Astrocyte of the spinal cord (primary cell): ENCODE measurements around the gene WDR4.

ENCODE experiments used
- DNase-seq: peaks from one replicate; pipeline ENCODE4 v3.0.0; 2011; ENCODE audit warnings: low read depth, low spot score
- H3K4me3 ChIP-seq: 2 replicates; pipeline ENCODE4 v1.5.1; 2011; ENCODE audit warnings: low read depth, mild to moderate bottlenecking, low read length, moderate library complexity
- in situ Hi-C: cut with HindIII; loops from 2 replicates; pipeline ENCODE4 v1.10.0; 2017; ENCODE audit warnings: low sequenced_read_pairs
- TF ChIP-seq, protein P1 (sequence below): IDR thresholded peaks from 2 replicates; pipeline ENCODE4 v1.5.1; 2012; ENCODE audit warnings: low read depth, mild to moderate bottlenecking, low read length, inconsistent platforms

WDR4 gene

DNA sequence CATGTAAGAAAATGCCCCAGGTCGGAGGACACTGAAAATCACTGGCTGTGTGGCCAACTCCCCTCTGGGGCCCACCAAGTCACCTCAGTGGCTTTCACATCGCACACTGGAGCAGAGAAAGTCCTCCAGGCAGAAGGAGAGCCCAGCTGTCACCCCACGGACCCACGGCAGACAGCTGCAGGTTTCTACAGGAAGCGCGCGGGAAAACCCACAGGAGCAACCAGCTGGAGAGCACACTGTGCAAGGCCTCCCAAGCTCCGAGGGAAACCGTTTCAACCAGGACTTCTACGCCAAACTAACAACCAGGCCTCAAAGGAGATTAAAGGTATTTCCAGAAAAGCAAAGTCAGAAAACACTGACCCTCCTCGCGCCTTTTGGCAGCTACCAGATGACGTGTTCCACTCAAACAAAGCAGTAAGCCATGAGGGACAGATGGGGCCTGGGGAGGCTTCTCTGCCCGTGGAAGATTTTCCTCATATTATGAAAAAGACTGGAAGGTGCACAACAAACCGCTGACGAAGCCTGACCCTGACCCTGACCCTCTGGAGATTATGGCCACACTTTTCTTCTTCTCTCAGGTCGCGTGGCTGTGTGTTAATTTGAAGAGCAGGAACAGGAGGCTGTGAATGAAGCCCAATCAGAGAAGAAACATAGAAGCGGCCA, 21.0 kb downstream of the WDR4 start:
- no peak for DNase-seq
- TF ChIP-seq, protein P1, sequence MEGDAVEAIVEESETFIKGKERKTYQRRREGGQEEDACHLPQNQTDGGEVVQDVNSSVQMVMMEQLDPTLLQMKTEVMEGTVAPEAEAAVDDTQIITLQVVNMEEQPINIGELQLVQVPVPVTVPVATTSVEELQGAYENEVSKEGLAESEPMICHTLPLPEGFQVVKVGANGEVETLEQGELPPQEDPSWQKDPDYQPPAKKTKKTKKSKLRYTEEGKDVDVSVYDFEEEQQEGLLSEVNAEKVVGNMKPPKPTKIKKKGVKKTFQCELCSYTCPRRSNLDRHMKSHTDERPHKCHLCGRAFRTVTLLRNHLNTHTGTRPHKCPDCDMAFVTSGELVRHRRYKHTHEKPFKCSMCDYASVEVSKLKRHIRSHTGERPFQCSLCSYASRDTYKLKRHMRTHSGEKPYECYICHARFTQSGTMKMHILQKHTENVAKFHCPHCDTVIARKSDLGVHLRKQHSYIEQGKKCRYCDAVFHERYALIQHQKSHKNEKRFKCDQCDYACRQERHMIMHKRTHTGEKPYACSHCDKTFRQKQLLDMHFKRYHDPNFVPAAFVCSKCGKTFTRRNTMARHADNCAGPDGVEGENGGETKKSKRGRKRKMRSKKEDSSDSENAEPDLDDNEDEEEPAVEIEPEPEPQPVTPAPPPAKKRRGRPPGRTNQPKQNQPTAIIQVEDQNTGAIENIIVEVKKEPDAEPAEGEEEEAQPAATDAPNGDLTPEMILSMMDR, result no peak
- H3K4me3 ChIP-seq, result no peak overlapping the region
- in situ Hi-C loops, result no loop called here

DNA sequence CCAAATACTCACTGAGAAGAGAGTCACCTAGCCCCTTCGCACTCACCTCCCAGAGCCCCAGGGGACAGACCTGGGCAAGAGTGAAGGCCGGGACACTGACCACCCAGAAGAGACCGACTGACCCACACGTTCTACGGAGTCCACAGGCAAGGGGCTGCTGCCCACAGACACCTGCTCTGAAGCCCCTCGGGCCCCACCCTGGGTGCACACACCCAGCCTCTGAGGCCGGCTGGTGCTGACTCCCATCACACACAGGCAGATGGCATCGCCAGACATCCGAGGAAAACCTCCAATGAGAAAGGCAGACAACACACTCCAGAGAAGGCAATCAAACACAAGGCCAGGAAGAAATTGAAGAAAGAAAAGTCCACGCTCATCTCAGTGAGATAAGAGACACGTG, 22.1 kb downstream of the WDR4 start:
- no peak for DNase-seq
- in situ Hi-C loops, result no loop called here
- TF ChIP-seq, protein P1, result no peak
- no peak overlapping the region for H3K4me3 ChIP-seq

DNA sequence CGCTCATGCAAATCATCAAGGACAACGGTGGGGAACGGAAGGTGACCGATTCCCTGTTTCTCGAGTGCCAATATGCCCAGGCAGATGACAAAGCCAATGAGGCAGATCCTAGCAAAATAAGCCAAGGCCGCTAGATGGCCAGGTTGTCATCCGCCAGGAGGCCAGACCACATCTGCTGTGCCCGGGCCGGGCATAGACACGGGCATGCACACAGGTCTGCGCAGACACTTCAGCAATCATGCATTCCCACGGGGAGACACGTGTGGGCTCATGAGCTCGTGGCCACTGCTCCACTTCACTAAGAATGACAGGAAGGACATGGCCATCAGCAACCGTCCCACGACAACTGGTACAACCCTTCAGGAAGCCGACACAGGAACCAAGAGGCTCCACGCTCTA, 23.4 kb downstream of the WDR4 start:
- no peak overlapping the region for H3K4me3 ChIP-seq
- in situ Hi-C loops, result no loop called here
- TF ChIP-seq, protein P1, result no peak
- no peak for DNase-seq

DNA sequence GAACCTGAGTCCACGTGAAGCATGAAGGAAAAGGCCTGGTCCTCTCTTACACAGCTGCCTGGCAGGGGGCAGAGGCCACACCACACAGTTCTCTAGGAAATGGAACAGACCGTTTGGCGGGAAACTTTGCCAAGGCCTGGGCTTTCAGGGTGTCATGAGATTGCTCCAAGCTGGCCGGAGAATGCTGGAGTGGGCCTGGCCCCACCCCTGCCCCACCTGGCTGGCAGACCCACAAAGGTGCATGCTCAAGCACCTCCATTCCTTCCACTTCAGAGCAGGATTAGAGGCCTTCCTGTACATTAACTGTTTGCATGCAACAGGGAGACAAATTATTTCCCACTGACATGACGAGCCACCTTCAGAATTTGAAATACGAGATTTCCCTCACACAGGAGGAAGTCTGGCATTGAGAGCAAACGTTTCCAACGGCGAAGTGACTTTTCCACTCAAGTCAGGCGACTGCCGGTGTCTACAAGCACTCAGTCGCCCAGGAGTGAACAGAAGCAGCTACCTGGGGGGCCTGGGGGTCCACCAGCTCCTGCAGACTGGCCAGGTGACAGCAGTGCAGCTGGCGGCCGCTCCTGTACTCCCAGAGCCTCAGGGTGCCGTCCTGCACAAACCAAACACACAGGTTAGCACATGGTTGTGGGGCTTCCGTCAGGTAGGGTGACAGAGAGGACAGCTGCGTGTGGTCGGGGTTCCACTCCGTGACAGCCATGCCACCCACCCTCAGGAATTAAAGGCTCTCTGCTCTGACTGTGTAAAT, 24.0 kb downstream of the WDR4 start:
- no peak for DNase-seq
- in situ Hi-C loops, result no loop called here
- TF ChIP-seq, protein P1, result no peak
- H3K4me3 ChIP-seq, result no peak overlapping the region

DNA sequence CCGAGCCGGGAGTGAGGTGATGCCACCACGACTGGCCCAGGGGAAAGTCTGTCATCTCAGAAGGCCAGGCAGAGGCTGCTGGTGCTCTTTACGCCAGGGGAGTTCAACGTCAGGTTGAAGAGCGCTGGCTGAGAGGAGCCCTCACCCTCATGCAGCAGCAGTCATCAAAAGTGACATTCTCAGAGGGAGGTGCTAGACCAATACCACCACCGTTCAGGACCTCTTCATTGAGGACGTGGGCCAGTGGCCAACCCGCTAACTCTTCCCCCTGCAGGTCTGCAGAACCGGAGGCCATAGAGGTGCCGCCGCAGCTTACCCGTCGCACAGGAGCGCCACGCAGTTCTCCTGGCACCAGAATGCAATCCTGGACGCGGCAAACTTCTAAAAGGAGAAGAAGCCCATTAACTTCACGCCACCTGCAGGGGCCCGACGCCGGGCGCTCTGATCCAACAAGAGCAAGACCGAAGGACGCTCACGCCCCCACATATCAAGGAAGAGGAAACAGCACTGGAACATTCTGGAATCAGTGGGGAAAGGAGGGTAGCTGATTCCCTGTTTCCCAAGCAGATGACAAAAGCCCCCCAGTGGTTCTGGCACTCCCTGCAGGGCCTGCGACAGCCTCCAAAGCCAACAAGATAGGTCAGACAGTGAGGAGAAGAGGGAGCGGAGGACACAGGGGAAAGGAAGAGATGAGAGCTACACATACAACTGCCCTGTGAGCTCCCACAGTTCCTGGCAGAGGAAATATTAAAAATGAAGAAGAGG, 24.9 kb downstream of the WDR4 start:
- DNase-seq, result no peak
- in situ Hi-C loops, result no loop called here
- TF ChIP-seq, protein P1, result no peak
- H3K4me3 ChIP-seq, result no peak overlapping the region

DNA sequence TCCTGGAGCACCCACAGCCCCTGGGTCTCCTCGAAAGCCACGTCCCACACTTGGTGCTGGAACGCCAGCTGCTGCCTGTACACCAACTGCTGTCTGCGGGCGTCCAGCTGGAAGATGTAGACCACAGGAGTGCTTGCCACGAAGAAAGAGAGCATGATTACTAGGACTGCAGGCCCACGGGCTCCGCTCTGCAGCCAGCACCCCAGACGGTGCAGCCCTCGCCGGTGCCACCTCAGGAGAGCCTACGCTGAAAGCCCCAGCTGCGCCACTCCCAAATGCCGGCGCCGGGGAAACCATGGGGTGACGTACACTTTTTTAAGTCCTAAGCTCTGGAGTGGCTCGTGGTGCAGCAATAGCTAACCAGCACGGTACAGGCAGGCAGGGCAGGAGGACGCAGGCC, 25.7 kb downstream of the WDR4 start:
- in situ Hi-C loops, result no loop called here
- no peak overlapping the region for H3K4me3 ChIP-seq
- DNase-seq, result no peak
- TF ChIP-seq, protein P1, result no peak
